Measurements from ENCODE around the gene COX4I2.
"Not testable (repeated sequence)": the region's sequence is repeated elsewhere in the genome, so short reads cannot be mapped to it uniquely, and the experiment has no call there.

COX4I2 gene

DNA sequence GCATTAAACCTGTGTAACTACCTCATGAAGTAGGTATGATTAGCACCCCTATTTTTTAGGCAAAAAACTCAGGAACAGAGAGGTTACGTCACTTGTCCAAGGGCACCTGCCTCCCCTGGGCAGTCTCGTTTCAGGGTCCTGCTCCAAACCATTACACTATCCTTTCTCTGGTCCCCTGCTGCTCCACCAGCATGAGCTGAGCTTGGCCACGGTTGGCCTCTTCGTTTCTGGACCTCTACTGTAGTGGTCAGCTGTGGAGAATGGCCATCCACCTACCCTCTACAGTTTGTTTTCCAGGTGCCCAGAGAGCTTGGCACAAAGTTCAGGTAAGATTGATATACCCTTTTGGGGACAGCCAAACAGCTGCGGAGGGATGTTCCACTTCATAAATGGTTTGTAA is 16.8 kb downstream of the COX4I2 start:
- no peak for DNase-seq (ENCODE audit: low spot score)

DNA sequence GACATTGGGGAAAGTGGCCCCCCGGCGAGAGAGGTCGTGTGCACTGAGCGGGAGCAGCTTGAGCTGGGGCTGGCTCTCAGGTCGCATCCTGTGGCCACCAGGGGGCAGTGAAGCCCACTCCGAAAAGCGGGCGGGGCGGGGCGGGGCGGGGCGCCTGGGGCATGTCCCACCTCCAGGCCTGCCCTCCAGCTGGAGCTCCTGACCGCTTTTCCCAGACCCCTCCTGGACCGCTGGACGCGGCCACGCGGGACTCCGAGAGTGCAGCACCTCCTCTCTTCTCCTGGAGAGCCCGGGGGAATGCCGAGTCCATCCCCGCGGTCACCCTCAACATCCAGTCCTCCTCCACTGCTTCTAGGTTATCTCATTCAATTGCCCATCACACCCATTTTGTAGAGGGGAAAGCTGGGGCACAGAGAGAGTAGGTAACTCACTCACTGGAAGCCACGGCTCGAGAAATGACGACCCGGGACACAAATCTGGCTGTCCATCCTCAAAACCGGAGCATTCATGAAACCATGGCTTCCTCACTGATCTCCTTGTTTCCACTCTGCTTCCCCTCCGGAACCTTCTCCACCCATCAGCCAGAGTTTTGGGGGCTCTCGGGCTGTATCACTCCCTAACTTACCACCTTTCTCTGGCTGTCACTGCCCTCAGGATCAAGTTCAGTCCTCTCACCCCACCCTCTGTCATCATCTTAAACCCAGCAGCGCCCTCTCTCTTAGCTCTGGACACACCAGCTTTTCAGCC is 24.1 kb downstream of the COX4I2 start:
- DNase-seq (ENCODE audit: low spot score): peak; percentile 93

DNA sequence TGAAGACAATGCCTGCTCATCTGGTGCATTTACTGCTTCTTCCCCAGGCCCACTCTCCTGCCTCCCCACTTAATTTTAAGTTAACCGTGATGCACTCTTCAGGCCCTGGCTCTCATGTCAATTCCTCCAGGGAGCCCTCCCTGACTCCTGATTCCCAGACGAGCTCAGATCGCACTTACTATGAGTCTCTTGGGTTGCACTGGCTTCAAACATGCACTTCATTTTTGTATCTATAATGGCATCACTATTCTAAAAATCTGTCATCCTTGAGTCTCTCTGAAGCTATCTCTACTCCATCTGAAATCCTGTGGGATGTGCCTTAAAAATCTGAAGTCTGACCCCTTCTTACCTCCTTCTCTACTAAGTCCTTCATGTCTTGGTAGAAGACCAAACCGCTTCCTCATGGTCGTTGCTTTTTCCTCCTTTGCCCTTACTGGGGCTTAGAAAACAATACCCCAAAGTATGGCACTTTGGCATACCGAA is 24.7 kb downstream of the COX4I2 start:
- no peak for DNase-seq (ENCODE audit: low spot score)

DNA sequence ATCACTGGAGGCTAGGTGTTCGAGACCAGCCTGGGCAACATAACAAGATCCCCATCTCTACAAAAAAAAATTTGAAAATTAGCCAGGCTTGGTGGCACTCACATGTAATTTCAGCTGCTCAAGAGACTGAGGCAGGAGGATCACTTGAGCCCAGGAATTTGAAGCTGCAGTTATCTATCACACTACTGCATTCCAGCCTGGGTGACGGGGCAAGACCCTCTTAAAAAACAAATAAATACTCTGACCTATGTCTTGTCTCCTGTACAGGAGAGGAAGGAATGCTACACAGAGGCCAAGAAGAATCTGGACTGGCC is 25.8 kb downstream of the COX4I2 start:
- no peak for DNase-seq (ENCODE audit: low spot score)

DNA sequence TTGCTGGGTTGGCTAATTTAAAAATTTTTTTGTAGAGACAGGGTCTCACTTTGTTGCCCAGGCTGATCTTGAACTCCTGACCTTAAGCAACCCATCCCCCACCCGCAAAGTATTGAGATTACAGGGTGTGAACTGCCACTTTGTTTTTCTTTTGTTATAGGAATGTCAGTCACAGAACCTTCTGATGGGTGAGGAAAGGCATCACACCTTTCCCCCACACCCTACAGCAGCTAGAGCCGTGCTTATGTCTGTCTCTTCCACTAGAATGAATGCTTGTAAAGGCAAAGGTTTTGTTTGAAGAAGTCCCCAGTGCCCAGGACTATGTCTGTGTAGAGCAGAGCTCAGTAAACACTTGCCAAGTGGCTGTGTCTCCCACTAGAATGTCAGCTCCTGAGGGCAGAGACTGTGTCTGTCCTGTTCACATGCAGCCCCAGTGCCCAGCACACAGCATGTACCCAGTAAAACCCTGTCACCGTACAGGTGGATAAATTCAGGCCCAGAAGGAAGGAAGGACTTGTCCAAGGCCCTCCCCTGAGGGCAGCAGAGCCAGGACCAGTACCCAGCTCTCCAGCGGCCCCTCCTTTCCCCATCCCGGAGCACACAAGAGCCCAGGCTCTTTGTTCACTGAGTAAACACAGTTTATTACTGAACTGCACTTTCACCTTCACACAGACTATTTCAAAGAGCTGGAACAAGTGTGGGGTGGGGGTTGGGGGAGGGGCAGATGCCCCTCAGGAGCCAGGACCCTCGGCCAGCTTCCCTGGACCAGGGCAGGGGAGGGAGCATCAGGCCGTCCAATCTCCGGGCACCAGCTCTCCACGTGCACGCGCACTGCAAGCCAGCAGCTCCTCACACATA is 26.4 kb downstream of the COX4I2 start:
- no peak for DNase-seq (ENCODE audit: low spot score)

DNA sequence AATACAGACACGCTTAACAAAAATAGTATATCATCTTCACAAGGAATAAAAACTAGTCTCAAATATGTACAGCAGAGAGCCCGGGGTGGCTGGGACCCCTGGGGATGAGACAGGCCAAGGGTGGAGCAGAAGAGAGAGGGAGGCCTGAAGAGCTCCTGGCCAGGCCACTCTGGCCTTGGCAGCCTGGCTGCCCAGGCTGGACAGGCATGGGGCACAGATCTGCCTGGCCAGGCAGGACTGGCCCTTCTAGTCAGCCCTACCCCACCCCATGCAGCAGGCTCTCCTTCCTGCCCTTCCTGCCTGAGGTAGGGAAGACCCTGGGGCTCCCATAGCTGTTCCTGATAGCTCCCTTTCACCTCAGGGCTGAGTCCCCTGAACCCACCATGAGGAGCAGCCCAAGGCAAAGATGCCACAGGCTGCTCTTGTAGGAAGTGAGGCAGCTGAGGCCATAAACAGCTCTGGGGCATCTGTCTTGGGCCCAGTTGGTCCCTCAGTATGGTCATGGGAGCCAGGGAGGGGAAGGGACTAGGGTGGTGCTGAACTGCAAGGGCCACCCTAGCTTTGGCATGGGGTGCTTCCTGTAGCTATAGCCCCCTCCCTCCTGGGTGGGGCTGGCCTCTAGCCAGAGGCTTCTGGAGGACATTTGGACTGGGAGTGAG is 27.1 kb downstream of the COX4I2 start:
- DNase-seq (ENCODE audit: low spot score): no peak

DNA sequence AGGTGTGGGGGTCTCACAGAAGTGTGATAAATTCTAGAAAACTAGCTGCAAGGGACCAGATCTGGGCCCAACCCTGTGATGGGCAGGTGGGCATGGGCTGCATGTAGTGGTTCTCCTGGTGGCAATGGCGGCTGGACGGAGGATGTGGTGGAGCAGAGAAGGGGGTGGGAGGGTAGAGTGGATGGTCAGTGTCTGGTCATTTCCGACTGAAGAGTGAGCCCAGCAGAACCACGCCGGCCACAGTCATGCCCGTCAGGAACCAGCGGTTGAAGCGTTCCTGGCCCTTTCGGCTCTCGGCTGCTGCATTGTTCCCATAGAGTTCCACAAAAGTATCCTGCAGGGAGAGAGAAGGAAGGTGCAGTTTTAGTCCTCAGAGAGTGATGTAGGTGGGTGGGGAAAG is 28.0 kb downstream of the COX4I2 start:
- DNase-seq (ENCODE audit: low spot score): no peak

DNA sequence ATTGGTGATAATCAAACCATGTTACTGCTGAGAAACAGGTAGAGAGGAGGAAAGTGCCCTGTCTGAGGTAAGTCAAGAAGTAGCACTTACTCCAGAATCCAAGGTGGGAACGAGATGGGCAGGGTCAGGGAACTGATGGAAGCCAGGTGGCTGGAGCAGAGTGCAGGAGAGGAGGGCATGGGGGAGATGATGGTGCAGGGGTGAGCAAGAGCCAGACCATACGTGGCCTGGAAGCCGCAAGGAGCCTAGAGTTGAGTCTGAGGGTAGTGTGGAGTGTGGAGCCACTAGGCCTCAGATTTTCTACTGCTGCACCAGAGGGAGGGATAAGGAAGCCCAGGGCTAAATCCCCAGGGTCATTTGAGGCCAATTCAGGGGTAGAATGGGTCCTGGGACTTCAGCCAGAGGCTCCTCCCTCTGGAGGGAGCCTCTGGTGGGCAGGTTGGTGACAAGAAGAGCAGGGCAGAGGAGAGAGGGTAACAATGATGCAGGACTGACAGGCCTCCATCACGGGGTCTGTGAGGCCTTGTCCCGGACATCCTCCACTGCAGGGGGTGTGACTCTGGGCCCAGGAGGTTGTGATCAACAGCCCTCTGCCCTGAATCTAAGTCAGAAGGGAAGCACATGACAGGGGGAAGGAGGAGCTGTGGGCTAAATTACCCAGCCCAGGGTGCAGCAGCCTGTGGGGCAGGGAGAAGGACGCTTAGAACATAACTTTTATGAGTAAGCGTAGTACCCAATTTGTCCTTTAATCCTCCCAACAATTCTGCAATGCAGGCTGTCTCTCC is 28.7 kb downstream of the COX4I2 start:
- DNase-seq (ENCODE audit: low spot score): no peak

DNA sequence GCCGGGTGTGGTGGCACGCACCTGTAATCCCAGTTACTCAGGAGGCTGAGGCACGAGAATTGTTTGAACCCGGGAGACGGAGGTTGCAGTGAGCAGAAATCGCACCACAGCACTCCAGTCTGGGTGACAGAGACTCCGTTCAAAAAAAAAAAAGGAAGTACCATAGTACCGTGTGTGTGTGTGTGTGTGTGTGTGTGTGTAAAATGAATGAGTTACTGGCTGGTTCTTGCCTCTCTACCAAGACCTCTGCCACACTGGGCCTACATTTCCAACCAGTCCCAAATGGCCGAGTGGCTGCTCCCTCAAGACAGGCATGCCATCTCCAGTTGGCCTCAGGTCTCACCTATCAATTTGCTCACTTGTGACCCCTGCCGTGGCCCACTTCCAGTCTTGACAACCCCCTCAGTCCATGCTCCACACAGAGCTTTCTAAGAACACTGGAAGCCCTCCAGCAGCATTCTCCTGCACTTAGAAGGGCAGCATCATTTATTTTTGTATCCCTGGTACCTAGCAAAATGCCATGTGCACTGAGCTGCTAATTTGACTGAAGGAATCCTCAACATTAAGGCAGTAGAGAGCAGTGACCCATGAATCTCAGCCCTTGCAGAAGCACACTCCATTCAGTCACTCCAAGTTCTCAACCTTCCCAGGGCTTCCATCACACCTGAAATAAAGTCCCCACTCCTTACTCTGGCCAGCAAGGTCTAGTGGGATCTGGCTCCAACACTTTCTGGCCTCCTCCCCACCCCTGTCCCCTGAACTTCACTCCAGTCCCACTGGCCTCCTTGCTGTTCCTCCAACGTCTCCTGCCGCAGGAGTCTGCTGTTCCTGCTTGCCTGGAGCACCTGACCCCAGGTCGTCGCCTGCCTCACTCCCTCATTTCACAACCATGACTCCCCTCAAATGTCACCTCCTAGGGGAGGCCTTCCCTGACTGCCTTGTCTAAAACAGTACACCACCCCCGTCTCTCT is 29.9 kb downstream of the COX4I2 start:
- DNase-seq (ENCODE audit: low spot score): no peak

DNA sequence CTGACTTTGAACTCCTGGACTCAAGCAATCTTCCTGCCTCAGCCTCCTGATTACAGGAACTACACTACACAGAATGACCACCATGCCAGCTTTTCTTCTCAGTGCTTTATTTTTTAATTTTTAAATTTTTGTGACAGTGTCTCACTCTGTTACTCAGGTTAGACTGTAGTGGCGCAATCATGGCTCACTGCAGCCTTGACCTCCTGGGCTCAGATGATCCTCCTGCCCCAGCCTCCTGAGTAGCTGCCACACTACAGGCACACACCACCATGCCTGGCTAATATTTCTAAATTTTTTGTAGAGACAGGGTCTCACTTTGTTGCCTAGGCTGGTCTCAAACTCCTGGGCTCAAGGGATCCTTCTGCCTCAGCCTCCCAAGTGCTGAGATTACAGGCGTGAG is 31.2 kb downstream of the COX4I2 start:
- not testable (repeated sequence) for DNase-seq (ENCODE audit: low spot score)

DNA sequence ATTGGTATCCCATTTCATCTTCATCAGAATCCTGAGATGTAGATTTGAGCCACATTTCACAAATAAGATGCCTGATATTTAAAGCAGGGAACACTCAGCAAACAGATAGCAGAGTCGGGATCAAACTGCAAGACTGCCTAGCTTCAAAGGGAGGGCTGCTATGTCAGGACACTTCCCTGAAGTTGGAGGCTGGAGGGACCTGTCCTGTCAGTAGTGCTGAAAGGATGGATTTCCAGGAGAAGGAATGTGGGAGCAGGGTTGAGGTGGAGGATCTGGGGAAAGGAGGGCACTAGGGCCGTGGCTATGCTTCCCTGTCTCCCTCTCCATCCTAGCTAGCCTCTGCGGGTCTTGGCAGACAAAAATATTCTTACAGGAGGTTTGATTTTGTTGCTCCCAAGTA is 32.2 kb downstream of the COX4I2 start:
- DNase-seq (ENCODE audit: low spot score): no peak

DNA sequence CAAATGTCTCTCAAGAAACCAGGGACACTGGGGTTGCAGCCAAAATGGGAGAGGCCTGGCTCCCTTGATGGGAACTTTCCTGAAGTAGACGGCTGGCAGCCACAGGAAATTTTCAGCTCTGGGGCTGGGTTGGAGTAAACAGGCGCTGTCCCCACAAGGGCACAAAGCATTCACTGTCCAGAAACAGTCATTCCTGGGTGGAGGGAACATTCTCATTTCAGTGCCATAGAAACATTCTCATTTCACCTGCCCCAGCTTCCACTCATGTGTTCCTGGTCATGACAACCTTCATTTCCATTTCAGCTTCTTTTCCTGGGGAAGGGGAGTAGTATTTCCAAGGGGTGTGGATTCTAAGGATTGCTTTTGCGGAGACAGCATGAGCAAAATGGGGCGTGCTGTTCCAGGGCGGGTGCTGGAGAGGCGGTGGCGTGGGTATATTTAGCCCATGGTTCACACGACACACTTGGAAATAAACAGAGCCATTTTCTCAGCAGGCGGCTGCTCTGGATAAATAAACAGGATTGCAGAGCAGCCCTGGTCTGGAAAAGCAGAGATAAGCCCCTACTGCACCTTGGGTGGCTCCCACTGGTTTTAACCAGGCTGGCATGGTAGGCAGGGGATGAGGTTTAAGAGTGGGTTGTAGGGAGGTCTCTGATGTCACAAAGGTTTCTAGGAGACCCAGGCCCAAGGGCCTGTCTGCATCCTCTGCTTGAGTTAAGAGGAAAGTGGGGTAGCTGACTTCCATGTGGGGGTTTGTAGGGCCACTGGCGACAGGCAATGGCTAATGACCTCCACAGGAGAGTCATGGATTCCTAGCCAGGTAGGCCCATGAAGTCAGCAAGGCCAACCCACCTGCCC is 32.9 kb downstream of the COX4I2 start:
- no peak for DNase-seq (ENCODE audit: low spot score)

DNA sequence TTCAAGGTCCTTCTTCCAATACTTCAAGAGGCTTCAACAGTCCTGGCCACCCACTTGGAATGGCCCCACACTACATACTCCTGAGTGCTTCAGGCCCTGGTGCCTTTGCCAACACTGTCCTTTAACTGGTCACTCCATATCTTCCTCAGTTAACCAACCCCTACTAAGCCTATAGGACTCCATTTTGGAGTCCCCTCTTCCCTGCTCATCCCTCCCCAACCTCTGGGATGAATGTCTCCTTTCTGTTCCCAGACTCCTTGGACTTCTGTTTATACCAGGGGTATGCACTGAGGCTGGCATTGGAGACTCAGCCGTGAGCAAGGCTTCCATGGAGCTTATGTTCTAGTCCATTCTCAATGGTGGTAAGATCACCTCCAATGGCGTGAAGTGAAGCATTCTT is 33.6 kb downstream of the COX4I2 start:
- DNase-seq (ENCODE audit: low spot score): no peak

DNA sequence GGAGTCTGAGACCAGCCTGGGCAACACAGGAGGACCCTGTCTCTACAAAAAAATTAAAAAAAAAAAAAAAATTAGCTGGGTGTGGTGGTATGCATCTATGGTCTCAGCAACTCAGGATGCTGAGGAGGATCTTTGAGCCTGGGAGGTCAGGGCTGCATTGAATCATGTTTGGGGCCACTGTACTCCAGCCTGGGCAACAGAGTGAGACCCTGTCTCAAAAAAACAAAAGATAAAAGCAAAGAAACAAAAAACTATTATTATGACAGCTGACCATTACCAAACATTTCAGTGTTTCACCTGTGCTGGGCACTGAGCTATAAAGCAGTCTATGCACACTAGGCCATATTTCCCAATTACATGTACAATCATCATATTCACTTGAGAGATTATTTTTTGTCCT is 35.7 kb downstream of the COX4I2 start:
- no peak for DNase-seq (ENCODE audit: low spot score)

DNA sequence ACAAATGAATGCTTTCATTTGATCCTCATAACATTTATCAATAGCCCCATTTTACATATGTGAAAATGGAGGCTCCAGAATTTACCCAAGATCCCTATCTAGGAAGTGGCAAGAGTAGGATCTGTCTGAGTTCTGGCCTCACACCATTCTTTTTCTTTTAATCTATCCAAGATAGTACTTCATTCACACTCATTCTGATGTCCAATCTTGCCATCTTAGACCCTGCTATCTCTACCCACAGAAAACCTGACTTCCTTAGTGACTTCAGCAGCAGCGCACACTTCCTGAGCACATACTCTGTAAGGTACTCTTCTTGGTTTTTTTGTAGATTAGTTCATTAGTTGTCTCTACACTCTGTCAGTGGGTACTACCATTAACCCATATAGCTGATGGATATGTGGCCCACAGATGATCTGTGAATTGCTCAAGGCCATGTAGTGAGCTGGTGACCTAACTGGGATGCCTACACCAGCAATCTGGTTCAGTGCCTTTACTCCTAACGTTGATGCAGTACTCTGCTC is 36.3 kb downstream of the COX4I2 start:
- DNase-seq (ENCODE audit: low spot score): no peak

DNA sequence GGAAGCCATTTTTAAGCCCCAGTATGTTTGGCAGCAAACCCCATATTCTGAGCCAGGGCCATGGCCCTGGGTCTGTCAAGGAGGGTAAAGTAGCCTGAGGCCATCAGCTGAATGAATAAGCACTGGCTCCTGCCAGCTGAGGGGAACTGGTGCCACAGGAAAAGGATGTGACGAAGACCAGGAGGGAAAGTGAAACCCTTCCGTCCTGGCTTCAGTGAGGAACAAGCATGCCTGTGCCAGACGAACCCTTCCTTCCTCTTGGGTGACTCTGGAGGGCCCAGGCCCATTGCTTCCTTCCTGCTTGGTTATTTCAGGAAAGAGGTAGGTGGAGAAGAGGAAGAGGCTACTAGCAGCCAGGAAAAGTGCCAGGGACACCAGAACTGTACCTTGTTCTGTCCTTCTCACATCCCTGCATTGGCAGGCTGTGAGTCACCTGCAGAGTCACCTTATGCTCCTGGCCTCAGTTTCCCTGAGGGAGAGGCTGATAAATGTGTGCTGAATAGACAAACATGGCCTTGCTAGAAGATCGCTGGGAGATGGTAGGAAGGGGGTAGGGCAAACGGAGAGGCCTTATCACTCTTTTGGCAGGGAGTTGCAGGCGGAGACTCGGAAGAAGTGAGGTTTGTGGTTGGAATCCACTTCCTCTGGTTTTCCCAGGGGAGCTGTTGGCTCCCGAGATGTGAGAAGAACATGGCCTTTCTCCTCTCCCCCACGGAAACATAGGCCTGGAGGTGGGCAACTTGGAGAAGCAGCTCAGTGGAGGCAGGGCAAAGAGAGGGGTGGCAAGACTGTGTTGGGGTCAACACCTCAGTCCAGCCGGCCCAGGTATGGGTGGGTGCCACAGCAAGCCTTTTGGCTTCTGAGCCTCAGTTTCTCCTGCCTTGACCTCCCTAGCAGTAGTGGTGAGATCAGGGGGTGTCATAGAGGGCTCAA is 37.4 kb downstream of the COX4I2 start:
- DNase-seq (ENCODE audit: low spot score): no peak

DNA sequence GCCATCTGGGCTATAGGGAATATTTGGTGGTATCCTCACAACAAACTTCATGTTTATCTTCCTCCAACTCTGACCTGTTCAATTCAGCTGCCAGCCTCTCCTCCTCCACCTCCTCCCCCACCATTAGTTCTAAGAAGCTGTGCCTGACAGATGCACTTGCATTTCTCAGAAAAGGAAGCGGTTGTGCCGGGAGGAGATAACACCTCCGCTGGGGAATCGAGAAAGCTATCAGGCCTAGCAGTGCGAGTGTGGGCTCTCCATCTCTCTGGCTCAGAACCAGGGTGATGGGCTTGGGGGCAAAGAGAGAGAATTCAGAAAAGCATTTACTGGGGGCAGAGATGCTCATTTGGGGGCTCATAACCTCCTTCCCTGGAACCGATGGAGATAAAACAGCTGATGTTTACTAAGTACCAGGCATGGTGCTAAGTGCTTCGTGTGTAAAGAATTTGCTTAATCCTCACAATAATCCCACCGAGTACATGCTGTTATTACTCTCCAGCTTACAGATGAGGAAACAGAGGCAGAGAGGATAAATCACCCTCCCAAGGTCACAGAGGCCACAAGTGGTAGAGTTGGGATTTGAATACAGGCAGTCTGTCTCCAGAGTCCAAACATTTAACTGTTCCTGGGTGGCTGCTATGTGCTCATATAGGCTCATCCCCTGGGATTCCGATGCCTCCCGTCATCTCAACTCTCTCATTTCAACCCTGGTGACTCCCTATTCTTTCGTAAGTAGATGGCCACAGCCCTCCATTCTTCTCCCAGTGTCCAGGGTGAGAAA is 38.3 kb downstream of the COX4I2 start:
- DNase-seq (ENCODE audit: low spot score): no peak

DNA sequence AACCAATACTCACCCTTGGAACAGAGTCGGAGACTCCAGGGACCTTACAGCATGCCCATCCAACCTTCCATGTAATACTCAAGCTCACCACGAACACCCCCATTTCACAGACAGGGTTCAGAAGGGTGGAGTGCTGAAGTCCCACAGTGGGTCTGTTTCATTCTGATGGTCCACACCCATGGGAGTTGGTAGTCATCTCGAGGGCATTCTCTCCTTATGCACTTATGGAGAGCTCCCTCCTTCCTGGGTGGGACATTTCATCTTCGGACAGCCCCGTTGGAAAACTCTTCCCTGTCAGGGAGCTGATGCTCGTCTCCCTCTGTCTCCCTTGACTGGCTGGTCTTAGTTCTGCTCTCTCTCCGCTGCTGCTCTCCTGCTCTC is 38.9 kb downstream of the COX4I2 start:
- no peak for DNase-seq (ENCODE audit: low spot score)
